HG02885 (cell line): ENCODE data around the gene KRTAP4-5.
"Not testable (repeated sequence)": the region's sequence is repeated elsewhere in the genome, so short reads cannot be mapped to it uniquely, and the experiment has no call there.

Experiments used
- ATAC-seq: cut with Tn5 transposase; IDR thresholded peaks from one replicate; pipeline ENCODE4 v1.9.1; 2021; ENCODE audit warnings: mild to moderate bottlenecking; ENCODE audit not compliant: unreplicated experiment, poor library complexity

Gene KRTAP4-5

GRCh38 chr17:41149652-41149985 lies at the start of gene KRTAP4-5:
KRTAP4-5 (minus strand) TSS chr17:41149825; CDS start chr17:41149767, 58 bp downstream.
- no peak for ATAC-seq

GRCh38 chr17:41196068-41196467 lies 46.4 kb upstream of the KRTAP4-5 start:
- ATAC-seq: no peak

GRCh38 chr17:41190328-41190727 lies 40.7 kb upstream of the KRTAP4-5 start:
- ATAC-seq: no peak

- ATAC-seq: not testable (repeated sequence)
These were observed 40.3 kb upstream of the KRTAP4-5 start, which contains the start of gene KRTAP9-1 for GRCh38 chr17:41189837-41190318. KRTAP9-1 (plus strand) TSS chr17:41189887; CDS start chr17:41189887, 0 bp downstream.

- no peak for ATAC-seq
These were observed 37.2 kb upstream of the KRTAP4-5 start for GRCh38 chr17:41186872-41187271.

GRCh38 chr17:41185001-41185400 lies 35.4 kb upstream of the KRTAP4-5 start:
- ATAC-seq: no peak

GRCh38 chr17:41184480-41184961 lies 34.9 kb upstream of the KRTAP4-5 start, which contains the start of gene KRTAP4-1:
KRTAP4-1 (minus strand) TSS chr17:41184911; CDS start chr17:41184854, 57 bp downstream.
- ATAC-seq: no peak

- ATAC-seq: no peak
These were observed 29.4 kb upstream of the KRTAP4-5 start for GRCh38 chr17:41178843-41179616.

- ATAC-seq: no peak
These were observed 28.7 kb upstream of the KRTAP4-5 start for GRCh38 chr17:41178341-41178740.

GRCh38 chr17:41177727-41178271 lies 28.2 kb upstream of the KRTAP4-5 start, which contains the start of gene KRTAP4-2:
KRTAP4-2 (minus strand) TSS chr17:41178221; CDS start chr17:41178164, 57 bp downstream.
- no peak for ATAC-seq

GRCh38 chr17:41176744-41177387 lies 27.2 kb upstream of the KRTAP4-5 start:
- no peak for ATAC-seq

GRCh38 chr17:41171886-41172285 lies 22.3 kb upstream of the KRTAP4-5 start:
- no peak for ATAC-seq

GRCh38 chr17:41168121-41168520 lies 18.5 kb upstream of the KRTAP4-5 start, which contains the start of gene KRTAP4-3:
KRTAP4-3 (minus strand) TSS chr17:41168221; CDS start chr17:41168172, 49 bp downstream.
- ATAC-seq: no peak

GRCh38 chr17:41167561-41167960 lies 17.9 kb upstream of the KRTAP4-5 start:
- ATAC-seq: no peak

GRCh38 chr17:41163828-41164227 lies 14.2 kb upstream of the KRTAP4-5 start:
- no peak for ATAC-seq

- ATAC-seq: no peak
These were observed 11.0 kb upstream of the KRTAP4-5 start, which contains the start of gene KRTAP4-4 for GRCh38 chr17:41160648-41161047. KRTAP4-4 (minus strand) TSS chr17:41160748; CDS start chr17:41160691, 57 bp downstream.

- ATAC-seq: not testable (repeated sequence)
These were observed 10.6 kb upstream of the KRTAP4-5 start for GRCh38 chr17:41160190-41160589.

GRCh38 chr17:41153856-41154255 lies 4.2 kb upstream of the KRTAP4-5 start:
- ATAC-seq: no peak

- ATAC-seq: no peak
These were observed 1.9 kb upstream of the KRTAP4-5 start for GRCh38 chr17:41151525-41151924.

- no peak for ATAC-seq
These were observed 401 bp upstream of the KRTAP4-5 start for GRCh38 chr17:41150026-41150425.
